Midbrain (tissue), 1 donor: Measurements from ENCODE around the gene SBF2.
"Not testable (repeated sequence)": the region's sequence is repeated elsewhere in the genome, so short reads cannot be mapped to it uniquely, and the experiment has no call there.

ENCODE experiments used
- DNase-seq: peaks from one replicate; lab custom pipeline; 2025; lab: John Stamatoyannopoulos, UW

The SBF2 gene

DNA sequence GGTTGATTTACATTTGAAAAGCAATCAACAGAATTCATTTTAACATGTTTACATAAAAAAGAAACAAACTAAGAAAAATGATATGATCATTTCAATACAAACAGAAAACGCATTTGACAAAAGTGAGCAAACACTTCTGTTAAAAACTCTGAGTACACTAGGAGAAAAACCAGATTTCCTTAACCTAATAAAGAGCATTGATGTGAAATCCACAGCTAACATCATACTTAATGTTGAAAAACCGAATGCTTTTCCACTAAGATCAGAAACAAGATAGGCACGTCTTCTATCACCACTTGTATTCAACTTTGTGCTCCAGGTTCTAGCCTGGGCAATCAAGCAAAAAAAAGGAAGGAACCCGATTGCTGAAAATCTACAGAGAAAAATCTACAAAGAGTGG is 227.6 kb downstream of the SBF2 start:
- DNase-seq = no peak

DNA sequence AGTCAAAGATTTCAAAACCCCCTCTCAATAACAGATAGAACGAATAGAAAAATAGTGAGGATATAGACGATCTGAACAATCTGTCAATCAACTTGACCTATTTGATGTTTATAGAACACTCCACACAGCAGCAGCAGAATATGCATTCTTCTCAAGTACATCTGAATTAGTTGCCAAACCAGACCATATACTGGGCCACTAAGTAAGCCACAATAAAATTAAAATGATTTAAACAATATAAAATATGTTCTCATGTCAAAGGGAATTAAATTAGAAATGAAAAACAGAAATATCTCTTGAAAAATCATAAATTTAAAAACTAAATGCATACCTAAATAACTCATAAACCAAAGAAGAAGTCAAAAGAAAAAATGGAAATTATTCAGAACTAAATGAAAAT is 229.2 kb downstream of the SBF2 start:
- DNase-seq = no peak

DNA sequence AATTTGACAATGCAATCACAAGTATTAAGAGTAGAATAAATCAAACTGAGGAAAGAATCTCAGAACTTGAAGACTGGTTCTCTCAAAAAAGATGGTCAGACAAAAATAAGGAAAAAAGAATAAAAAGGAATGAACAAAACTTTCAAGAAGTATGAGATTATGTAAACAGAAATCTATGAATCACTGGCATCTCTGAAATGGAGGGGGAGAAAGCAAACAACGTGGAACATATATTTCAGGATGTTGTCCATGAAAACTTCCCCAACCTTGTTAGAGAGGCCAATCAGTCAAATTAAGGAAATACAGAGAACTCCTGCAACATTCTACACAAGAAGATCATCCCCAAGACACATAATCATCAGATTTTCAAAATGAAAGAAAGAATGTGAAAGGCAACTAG is 235.7 kb downstream of the SBF2 start:
- no peak for DNase-seq

DNA sequence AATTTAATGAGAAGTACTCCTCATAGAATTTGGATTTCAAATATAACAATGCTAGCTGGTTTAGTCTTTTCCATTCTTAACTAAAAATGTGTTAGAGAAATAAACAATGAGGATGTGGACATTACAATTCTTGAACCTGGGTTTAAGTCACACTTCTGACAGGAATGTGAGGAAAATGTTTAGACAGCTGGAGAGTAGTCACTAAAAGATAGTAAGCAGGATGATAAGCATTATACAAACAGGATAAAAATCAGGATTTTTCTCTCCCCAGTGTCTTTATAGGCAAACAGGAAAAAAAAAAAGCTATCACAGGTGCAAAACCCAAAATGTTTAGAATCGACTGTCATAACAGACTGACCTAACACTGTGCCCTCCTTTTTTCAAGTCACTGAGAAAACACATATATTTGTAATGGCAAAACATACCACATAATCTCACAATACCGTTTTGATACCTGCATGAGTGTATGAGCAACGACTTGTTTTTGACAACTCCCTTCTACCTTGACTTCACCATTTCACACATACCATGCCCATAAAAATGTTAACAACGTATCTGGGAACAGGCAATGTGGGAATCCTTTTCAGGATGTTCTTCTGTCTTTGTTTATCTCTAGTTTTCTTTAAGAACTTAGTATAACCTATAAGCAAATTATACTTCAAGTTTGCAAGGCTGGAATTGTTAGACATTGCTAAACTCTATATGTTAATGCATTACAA is 242.0 kb downstream of the SBF2 start:
- no peak for DNase-seq

DNA sequence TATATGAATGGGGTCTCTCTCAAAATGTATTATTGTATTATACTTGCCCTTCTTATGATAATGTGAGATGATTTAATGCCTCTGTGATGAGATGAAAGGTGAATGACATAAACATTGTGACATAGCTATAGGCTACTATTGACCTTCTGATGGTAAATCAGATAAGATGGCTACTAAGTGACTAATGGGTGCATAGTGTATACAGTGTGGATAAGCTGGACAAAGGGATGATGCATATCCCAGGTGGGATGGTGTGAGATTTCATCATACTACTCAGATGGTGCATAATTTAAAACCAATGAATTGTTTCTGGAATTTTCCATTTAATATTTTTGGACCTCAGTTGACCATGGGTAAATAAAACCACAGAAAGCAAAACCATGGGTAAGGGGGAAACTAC is 243.5 kb downstream of the SBF2 start:
- DNase-seq = no peak

DNA sequence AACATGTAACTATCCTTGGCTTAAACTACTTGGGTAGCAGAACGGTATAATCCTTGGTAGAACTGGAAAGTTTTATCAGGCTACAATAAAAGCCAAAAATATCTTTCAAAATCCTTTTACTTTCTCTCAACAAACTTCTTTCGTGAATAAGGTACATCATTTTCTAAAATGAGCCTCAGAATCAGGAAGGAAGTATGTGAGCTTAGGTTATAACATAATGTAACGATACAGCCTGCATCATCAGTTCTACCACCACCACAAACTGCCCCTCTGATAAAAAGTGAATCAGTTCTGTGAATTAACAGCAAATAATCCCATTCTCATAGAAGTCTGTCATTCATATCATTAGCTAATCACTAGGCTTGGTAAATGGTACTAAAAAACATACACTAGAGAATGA is 244.3 kb downstream of the SBF2 start:
- DNase-seq = no peak

DNA sequence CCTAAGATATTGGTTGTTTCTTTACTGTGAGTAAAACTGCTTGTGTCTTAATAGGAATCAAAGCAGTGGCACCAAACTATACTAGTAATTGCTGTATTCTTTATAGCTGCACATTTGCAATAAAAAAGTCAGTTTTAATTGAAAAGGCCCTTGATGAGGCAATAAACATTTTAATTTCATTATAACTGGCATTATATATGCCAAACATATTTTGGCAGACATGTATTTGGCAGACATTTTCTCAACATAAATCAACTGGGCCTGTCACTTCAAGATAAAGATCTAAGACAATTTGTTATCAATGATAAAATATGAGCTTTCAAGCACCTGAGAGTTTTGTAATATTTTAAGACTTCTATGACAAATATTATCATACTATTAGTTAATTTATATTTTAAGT is 245.7 kb downstream of the SBF2 start:
- no peak for DNase-seq

DNA sequence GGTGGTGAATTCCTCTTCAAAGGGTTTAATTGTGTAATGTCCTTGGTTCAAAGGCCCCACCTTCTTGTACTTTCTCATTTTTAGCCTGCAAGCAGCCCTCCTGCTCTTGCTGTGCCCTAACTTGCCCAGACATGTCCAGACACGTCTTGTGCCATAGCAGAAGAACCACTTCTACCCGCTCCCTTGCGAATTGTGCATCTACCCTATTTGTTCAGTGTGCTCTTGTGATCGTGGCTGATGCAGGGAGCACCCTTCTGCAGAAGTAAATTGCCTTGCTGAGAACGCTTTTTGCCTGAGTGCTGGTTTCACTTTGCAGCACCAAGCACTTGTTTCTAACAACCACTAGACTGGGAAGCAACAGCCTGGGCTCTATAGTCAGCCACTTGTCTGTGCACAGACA is 249.4 kb downstream of the SBF2 start:
- no peak for DNase-seq

DNA sequence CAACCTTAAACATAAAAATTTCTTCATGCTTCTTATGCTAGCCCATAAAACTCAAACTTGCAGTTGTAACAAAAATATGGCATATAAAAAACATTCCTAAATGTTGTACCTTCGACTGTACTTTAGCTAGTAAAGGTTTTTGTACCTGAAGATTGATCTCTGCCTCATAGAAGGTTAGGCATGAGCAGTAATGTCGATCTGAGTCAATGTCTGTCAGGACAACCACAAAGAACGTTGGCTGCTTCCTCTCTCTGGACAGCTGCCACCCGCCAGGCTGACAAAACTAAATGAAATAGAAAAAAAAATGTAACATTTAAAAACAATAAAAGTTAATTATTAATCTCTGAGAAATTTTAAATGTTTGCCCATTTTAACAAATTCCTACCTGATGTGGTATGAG is 251.3 kb downstream of the SBF2 start:
- peak; percentile 6 for DNase-seq

DNA sequence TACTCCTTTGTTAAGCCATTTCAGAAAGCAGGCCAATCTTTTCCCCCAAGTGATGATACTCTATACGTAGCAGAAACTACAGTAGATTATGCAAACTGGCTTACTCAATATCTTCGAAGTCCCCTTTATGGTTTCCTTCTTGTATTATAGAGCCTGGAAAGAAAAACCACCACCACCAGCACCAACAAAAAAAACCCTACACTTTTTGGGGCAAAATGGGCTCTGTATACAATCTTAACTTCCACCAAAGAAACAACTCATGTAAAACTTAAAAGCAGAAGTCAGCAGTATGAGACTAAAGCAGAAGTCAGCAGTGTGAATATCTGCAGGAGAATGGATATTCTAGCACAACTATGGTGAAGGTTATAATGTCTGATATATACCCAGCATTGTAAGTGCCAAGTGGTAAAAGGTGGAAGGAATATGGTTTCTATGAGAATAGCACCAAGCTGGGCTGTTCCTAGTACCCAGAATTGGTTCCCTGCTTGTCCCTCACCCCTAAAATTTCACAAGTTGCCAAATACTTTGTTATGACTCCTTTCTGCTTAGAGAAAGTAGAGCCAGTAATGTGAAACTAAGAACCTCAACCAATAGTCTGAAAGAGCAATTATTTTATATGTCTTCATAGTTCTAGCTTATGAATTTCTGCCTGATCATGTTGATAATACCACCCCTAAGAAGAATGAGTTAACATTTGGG is 252.1 kb downstream of the SBF2 start:
- no peak for DNase-seq

DNA sequence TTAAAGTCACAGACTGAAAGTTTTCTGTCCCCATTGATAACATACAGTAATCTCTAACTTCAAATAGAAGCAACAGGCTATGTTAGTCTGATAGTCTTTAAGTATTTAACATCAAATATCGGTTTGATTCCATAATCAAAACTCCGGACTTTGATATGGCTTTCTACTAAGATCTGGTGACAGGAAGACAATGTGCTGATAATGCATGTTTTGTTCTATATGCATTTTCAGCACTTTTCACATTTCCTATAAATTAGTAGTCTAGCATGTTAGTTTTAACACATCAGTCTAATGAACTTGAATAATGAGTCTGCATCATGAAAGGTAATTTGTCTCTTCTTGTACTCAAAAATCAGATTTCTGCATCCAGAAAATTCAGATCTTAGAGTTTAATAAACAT is 252.7 kb downstream of the SBF2 start:
- DNase-seq = no peak

DNA sequence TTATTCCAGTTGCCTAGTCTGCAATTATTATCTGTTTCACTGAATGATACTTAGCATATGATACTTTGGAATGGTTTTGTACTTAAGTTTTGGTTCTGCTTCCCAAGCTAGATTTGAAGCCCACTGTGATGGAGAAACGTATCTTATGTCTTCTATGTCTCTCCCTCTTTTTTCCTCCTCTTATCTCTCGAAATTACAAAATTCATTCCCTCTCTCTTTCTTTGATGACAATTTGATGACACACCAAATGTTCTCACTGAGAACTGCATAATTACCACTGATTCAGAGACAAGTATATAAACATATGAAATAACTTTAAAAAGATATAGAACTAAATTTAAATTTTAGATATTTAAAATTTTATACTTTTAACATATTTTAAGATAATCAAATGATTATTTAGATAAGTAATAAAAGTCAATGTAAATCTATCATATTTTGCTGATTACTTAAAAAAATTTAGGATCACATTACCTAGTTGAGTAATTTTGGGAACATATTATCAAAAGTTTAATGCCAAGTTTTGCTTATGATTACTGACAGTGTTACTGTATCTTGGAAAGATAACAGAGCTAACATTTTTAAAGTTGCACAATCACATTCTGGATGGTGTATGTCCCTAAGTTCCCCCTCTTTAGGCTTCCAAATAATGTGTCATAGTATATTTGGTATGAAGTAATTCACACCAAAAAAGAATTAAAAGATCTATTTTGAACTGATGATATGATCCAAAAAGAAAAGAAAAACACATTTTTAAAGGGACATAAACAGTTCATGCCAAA is 255.3 kb downstream of the SBF2 start:
- no peak for DNase-seq

DNA sequence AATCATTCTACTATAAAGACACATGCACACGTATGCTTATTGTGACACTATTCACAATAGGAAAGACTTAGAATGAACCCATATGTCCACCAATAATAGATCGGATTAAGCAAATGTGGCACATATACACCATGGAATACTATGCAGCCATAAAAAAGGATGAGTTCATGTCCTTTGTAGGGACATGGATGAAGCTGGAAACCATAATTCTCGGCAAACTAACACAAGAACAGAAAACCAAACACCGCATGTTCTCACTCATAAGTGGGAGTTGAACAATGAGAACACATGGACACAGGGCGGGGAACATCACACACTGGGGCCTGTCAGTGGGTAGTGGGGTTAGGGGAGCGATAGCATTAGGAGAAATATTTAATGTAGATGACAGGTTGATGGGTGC is 258.1 kb downstream of the SBF2 start:
- DNase-seq = not testable (repeated sequence)

DNA sequence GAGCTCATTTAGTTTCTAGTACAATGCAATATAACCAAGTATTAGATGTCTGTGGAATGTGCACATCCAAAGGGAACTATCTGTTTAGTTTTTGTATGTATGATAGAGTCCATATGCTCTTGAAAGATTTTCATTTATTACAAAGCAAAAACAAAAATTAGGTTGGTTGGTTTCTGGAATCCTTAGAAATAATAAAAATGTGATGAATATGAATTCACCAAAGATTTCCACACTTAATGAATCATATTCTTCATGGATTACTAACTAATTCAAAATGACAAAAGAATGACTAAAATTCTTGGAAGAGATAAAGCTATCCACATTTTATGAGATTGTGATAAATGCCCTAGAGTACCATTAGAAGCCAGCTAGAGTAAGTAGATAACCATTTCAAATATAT is 261.1 kb downstream of the SBF2 start:
- no peak for DNase-seq

DNA sequence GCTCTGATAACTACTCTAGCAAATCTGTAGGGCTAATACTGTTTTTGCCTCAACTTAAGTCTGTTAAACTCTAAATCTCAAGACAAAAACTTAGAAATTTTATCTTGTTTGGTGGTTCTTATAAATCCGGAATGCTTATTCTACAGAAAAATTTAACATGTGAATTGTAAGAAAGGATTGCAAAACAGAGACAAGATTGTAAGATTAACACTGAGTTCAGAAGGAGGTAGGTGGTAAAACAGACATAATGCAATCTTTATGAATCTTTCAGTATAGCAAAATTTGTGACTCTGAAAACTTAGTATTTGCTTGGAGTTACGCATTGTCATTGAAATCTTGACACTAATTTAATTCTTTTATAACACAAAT is 263.9 kb downstream of the SBF2 start:
- no peak for DNase-seq

DNA sequence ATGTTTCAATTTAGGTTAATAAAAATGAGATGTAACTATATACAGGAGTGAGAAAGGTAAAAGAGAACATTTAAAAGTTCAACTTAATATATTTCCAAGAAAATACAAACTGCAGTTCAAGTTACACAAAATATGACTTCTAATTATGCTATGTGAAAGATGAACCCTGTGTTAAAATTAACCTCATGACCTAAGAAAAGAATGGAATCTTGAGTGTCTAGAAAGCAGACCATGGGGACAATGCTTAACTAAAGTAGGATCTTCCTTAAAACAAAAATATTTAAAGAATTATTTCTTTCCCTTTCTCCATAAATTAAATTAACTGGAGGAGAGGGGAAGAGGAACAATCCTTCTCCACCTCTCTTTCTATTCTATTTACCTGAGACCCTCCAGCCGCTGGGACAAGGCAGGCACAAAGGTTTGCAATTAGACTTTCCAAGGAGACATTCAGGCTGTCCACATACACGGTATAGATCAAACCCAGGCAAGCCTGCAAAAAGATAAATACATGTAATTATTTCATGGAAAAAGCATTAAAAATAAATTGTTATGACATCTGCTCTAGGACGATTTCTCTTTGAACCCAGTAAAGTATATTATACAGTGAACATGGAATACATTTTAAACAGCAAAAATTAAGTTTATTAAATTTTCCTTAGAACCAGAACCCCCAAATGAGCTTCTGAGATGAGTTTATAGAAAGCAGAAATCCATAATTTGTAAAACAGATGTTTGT is 264.5 kb downstream of the SBF2 start:
- DNase-seq = no peak

DNA sequence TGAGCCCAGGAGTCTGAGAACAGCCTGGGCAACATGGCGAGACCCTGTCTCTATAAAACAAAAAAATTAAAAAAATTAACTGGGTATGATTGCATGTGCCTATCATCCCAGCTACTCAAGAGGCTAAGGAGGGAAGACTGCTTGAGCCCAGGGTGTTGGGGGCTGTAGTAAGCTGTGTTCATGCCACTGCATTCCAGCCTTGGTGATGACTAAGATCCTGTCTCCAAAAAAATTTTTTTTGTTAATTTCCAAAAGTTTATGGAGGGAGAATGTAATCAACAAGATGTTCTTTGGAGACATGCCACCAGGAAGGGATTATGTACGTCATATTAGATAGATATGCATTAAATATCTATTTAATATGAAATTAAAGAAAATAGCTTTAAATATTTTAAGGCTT is 267.5 kb downstream of the SBF2 start:
- DNase-seq = no peak

DNA sequence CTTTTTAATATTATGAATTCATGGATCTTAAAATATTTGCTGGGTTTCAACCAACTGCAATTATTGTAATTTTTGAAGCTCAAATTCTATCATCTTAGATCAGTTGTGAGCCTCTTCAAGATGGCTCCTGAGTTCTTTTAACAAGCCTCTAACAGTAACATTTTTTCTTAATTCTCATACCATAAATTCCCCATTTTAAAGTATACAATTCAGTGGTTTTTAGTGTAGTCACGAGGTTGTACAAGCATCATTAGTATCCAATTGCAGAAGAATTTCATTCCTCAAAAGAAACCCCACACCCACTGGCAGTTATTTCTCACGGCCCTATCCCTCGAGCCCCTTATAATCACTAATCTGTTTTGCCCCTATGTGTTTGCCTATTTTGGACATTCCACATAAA is 270.8 kb downstream of the SBF2 start:
- no peak for DNase-seq

DNA sequence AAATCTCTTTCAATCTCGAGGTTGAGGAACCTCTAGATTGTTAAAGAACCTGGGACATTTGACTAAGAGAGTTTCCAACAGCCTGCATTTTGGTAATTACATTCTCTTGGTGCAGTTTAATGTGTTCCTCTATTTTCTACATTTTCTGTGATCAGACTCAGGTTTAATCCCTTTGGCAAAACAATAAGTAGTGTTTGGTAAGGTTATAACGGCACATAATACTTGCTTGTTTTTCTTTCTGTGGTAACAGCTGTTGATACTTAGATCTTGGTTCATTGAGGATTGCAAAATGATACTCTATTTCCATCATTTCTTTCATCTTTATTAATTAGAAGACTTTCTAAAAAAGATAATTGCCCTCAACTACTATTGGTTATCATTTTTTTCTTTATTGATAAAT is 271.3 kb downstream of the SBF2 start:
- no peak for DNase-seq

DNA sequence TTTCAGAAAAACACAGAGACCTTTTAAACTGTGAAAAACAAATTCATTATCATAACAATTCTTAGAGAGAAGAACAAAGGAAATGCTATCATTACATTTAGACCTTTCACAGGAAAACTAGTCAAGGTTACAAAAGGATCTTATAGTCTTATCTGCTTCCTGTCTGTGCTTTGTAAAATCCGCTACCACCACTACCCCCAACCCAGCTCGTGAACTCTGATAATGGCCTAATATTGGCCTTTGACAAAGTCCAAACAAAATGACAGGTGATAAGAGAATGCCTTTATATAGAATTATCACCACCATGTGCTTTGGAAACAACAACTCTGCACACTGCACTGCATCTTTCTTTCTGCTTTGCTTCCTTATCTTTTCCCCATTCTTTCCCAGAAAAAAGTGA is 272.5 kb downstream of the SBF2 start:
- DNase-seq = no peak

DNA sequence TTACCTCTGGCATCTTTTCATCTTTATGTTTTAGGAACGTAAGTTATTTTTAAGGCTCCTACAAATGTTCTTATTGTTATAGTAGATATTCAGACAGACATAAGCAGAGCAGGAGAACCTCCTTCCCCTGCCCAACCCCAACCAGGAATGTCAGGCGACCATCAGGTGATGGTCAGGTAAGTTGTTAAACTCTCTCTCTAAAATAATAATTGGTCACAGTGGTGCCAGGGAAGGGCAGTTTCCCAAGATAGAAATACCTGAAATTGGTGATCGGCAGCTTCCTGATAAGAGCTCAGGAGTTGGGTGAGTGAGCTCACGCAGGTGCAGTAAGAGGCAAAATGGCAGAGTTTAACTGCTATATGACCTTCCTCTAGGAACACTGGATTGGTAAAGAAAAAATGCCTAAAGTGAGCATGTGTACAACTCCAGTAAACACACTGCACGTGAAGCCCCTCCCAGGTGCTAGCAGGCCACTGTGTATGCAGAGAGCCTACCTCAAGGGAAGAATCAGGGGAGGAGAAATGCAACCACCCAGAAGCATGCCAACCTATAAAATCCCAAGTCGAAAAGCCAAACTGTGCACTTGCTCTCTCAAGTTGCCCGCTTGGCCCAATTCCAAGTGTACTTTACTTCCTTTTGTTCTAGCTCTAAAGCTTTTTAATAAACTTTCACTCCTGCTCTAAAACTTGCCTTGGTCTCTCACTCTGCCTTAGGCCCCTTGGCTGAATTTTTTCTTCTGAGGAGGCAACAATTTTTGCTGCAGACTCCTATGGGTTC is 273.9 kb downstream of the SBF2 start:
- no peak for DNase-seq

DNA sequence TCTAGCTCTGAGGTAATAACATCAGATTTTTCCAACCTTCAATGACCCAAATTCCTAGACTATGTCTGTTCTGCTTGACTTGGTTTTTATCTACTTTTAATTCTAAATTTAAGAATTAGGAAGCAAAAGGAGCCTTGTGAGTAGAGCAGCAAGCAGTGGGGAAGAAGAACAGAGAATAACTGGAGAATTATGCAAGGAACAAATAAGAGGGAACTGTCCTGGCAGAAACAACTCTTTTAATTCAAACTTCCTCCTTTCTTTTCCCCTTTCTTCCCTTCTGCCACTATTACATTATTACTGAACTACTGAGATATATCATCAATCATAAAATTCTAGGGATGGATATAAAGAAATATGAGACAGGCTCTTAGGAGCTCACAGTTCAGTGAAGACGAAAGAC is 276.1 kb downstream of the SBF2 start:
- DNase-seq = peak; percentile 18
